H9 (cell line): ENCODE data around the gene SAMD14. TPM values are rescaled to one million over a fixed set of nuclear protein-coding genes. Genes with fewer than 3 reads are reported as not detected.

Experiments used
- DNase-seq: peaks from one replicate; pipeline ENCODE4 v3.0.0-alpha.2; 2017
- H2AFZ ChIP-seq: one replicate; pipeline ENCODE4 v1.6.1; 2013; ENCODE audit warnings: mild to moderate bottlenecking, low read length, control low read depth, moderate library complexity
- H2AK5ac ChIP-seq: 2 replicates; pipeline ENCODE4 v1.6.1; 2013; ENCODE audit warnings: low read length, control low read depth, mixed read lengths; ENCODE audit not compliant: insufficient read length
- H2BK120ac ChIP-seq: one replicate; pipeline ENCODE4 v1.6.1; 2013; ENCODE audit warnings: low read depth, mild to moderate bottlenecking, low read length, control low read depth, inconsistent platforms; ENCODE audit not compliant: poor library complexity, severe bottlenecking
- H2BK12ac ChIP-seq: 2 replicates; pipeline ENCODE4 v1.6.1; 2013; ENCODE audit warnings: low read length, control low read depth, mixed read lengths, low read depth; ENCODE audit not compliant: insufficient read length
- H2BK15ac ChIP-seq: 2 replicates; pipeline ENCODE4 v1.6.1; 2013; ENCODE audit warnings: low read depth, low read length, control low read depth
- H2BK20ac ChIP-seq: one replicate; pipeline ENCODE4 v1.6.1; 2013; ENCODE audit warnings: low read depth, mild to moderate bottlenecking, low read length, control low read depth, inconsistent platforms; ENCODE audit not compliant: poor library complexity, severe bottlenecking
- H2BK5ac ChIP-seq: 2 replicates; pipeline ENCODE4 v1.6.1; 2013; ENCODE audit warnings: low read length, control low read depth, mixed read lengths; ENCODE audit not compliant: insufficient read length
- H3K14ac ChIP-seq: 2 replicates; pipeline ENCODE4 v1.6.1; 2013; ENCODE audit warnings: low read length, control low read depth; ENCODE audit not compliant: insufficient read depth
- H3K18ac ChIP-seq: 2 replicates; pipeline ENCODE4 v1.6.1; 2013; ENCODE audit warnings: low read depth, mild to moderate bottlenecking, mixed read lengths, low read length, control low read depth; ENCODE audit not compliant: insufficient read length
- H3K23ac ChIP-seq: 2 replicates; pipeline ENCODE4 v1.6.1; 2013; ENCODE audit warnings: low read length, control low read depth, mixed read lengths, low read depth; ENCODE audit not compliant: insufficient read length
- H3K23me2 ChIP-seq: 2 replicates; pipeline ENCODE4 v1.6.1; 2013; ENCODE audit warnings: low read depth, mild to moderate bottlenecking, mixed read lengths, low read length, control low read depth; ENCODE audit not compliant: insufficient read length, poor library complexity, severe bottlenecking
- H3K27ac ChIP-seq: 2 replicates; pipeline ENCODE4 v1.5.1; 2013; ENCODE audit warnings: low read length, control low read depth, mixed read lengths, low read depth; ENCODE audit not compliant: insufficient read length
- H3K27me3 ChIP-seq: 2 replicates; pipeline ENCODE4 v1.6.1; 2013; ENCODE audit warnings: low read length, control low read depth, inconsistent platforms; ENCODE audit not compliant: insufficient read depth
- H3K4ac ChIP-seq: 2 replicates; pipeline ENCODE4 v1.6.1; 2013; ENCODE audit warnings: low read depth, mild to moderate bottlenecking, control low read depth, inconsistent platforms, low read length, moderate library complexity
- H3K4me1 ChIP-seq: 2 replicates; pipeline ENCODE4 v1.6.1; 2013; ENCODE audit warnings: low read length, control low read depth, inconsistent platforms; ENCODE audit not compliant: insufficient read depth
- H3K4me2 ChIP-seq: 2 replicates; pipeline ENCODE4 v1.6.1; 2013; ENCODE audit warnings: low read length, control low read depth, mixed read lengths; ENCODE audit not compliant: insufficient read length, insufficient read depth
- H3K56ac ChIP-seq: 2 replicates; pipeline ENCODE4 v1.6.1; 2013; ENCODE audit warnings: low read depth, mild to moderate bottlenecking, mixed read lengths, low read length, control low read depth; ENCODE audit not compliant: insufficient read length
- H3K79me1 ChIP-seq: 2 replicates; pipeline ENCODE4 v1.6.1; 2013; ENCODE audit warnings: low read depth, mild to moderate bottlenecking, moderate library complexity, low read length, control low read depth, inconsistent platforms; ENCODE audit not compliant: insufficient read depth, poor library complexity, severe bottlenecking
- H3K79me2 ChIP-seq: 2 replicates; pipeline ENCODE4 v1.6.1; 2013; ENCODE audit warnings: low read length, control low read depth, inconsistent platforms; ENCODE audit not compliant: insufficient read depth
- H3K9ac ChIP-seq: 2 replicates; pipeline ENCODE4 v1.6.1; 2013; ENCODE audit warnings: low read length, control low read depth, mixed read lengths; ENCODE audit not compliant: insufficient read length; ENCODE audit errors: extremely low read depth
- H3K9me3 ChIP-seq: one replicate; pipeline ENCODE4 v1.6.1; 2013; ENCODE audit warnings: low read depth, low read length, inconsistent platforms; ENCODE audit not compliant: control insufficient read depth
- H3T11ph ChIP-seq: one replicate; pipeline ENCODE4 v1.6.1; 2013; ENCODE audit warnings: mild to moderate bottlenecking, low read length, control low read depth, inconsistent platforms
- H4K20me1 ChIP-seq: one replicate; pipeline ENCODE4 v1.6.1; 2013; ENCODE audit not compliant: control insufficient read depth, insufficient read length, insufficient read depth
- H4K5ac ChIP-seq: 2 replicates; pipeline ENCODE4 v1.6.1; 2013; ENCODE audit warnings: low read depth, mild to moderate bottlenecking, mixed read lengths, low read length, control low read depth; ENCODE audit not compliant: insufficient read length
- H4K8ac ChIP-seq: replicated peaks from 2 replicates; pipeline ENCODE4 v1.6.1; 2013; ENCODE audit warnings: low read length, control low read depth, mixed read lengths, low read depth; ENCODE audit not compliant: insufficient read length
- H4K91ac ChIP-seq: 2 replicates; pipeline ENCODE4 v1.6.1; 2013; ENCODE audit warnings: low read depth, mild to moderate bottlenecking, moderate library complexity, mixed read lengths, low read length, control low read depth; ENCODE audit not compliant: insufficient read length
- H3K27ac Mint-ChIP-seq, 3 experiments: 2 replicates in 2 of 3; 3 replicates in 1 of 3; pipeline ENCODE4 v1.8.0; 2020 to 2021; ENCODE audit warnings: mixed read lengths in 3 of 3, mild to moderate bottlenecking in 1 of 3, moderate library complexity in 1 of 3
- H3K27me3 Mint-ChIP-seq: 2 replicates; pipeline ENCODE4 v1.8.0; 2021; ENCODE audit warnings: low read depth, mild to moderate bottlenecking, moderate library complexity, mixed read lengths
- H3K36me3 Mint-ChIP-seq, 3 experiments: 2 replicates in 2 of 3; 3 replicates in 1 of 3; pipeline ENCODE4 v1.8.0; 2020 to 2021; ENCODE audit warnings: low read depth in 3 of 3, mixed read lengths in 3 of 3; ENCODE audit not compliant: insufficient read depth in 1 of 3
- H3K4me1 Mint-ChIP-seq, 2 experiments: 2 replicates each; pipeline ENCODE4 v1.8.0; 2020; ENCODE audit warnings: mixed read lengths in 2 of 2
- H3K4me3 Mint-ChIP-seq, 2 experiments: 2 replicates in 1 of 2; 3 replicates in 1 of 2; pipeline ENCODE4 v1.8.0; 2020 to 2021; ENCODE audit warnings: mild to moderate bottlenecking in 2 of 2, mixed read lengths in 2 of 2, moderate library complexity in 1 of 2
- H3K9me3 Mint-ChIP-seq, 2 experiments: 2 replicates in 1 of 2; 3 replicates in 1 of 2; pipeline ENCODE4 v1.8.0; 2020; ENCODE audit warnings: mild to moderate bottlenecking in 2 of 2, mixed read lengths in 2 of 2, moderate library complexity in 1 of 2
- WGBS: extraction: QIAGEN DNeasy Blood & Tissue Kit; methylation state at CpG from one replicate; pipeline ENCODE4 v1.1.7; 2013; ENCODE audit warnings: missing lambda C conversion rate, low lambda C conversion rate, mixed read lengths; ENCODE audit not compliant: insufficient read length; ENCODE audit errors: extremely low coverage; 5-methylcytosine and 5-hydroxymethylcytosine counted together
- total RNA-seq: library from RNA; stranded (reverse); gene quantifications from 2 replicates; pipeline ENCODE4 v1.2.1, GENCODE V29; 2021
- TF ChIP-seq, protein P1 (sequence below): fragments of 200-600 bp; sonication (generic); conservative IDR thresholded peaks from 3 replicates; pipeline ENCODE4 v1.8.0; 2021; ENCODE audit warnings: antibody characterized with exemption, mild to moderate bottlenecking

Gene SAMD14
- total RNA-seq, 1 experiment from 2014 or later, result 5.9 TPM

DNA sequence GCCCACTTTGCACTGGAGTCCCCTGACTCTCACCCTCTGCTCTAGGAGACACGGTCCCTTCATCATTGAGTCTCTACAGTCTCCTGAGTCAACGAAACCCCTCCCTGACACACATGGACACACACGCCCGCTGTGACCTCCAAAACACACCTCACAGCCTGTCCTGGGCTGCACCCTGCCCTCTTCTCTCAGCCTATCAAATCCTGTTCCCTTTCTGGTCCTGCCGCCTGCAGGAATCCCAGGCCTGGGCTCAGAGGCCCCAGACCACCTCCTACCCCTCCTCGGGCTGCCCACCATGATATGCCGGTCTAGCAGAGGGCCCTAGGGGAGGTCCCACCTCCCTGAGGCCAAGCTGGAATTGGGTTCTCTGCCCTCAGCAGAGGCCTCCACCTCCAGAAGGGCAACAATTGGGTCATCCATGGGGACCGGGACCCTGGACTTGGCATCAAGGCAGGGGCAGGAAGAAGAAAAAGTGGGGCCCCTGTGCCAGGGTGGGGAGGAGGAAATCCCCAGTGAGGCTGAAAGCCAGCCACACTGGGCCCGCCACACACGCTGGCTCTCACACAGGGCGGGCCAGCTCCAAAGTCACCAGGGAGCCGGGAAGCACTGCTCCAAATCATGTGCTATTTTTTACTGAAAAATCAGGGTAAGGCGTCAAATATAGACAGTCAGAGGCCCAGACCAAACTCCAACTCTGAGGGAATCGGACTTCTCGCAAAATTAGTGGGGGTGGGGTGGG is 17.1 kb upstream of the SAMD14 start:
- Histone ChIP-seq H4K5ac (no peak overlapping the region), H2AFZ (no peak overlapping the region), H2BK5ac (no peak overlapping the region), H3K23me2 (peaks cover 21% of the 10 kb centered on the region), H3K4me1 (no peaks in the 10 kb centered on the region; the same call in 1 of the 2 replicates), H4K20me1 (peaks cover under 1% of the 10 kb centered on the region), H3K79me2 (no peaks in the 10 kb centered on the region), H2BK120ac (no peak overlapping the region), H4K8ac (no peak overlapping the region), H3K14ac (no peak overlapping the region; the same call in 1 of the 2 replicates), H3K4ac (no peak overlapping the region), H3K79me1 (no peaks in the 10 kb centered on the region), H3K56ac (no peak overlapping the region), H4K91ac (no peak overlapping the region), H3T11ph (no peak overlapping the region), H3K27me3 (no peaks in the 10 kb centered on the region; the same call in 1 of the 2 replicates), H3K4me2 (no peak overlapping the region), H3K18ac (no peak overlapping the region), H2BK15ac (no peak overlapping the region), H2AK5ac (no peak overlapping the region), H3K23ac (no peak overlapping the region), H3K27ac (no peak overlapping the region), H3K9ac (no peak overlapping the region), H2BK20ac (no peak overlapping the region), H2BK12ac (no peak overlapping the region), H3K9me3 (no peaks in the 10 kb centered on the region)
- Mint-ChIP-seq H3K4me1 (peaks cover 26 to 50% of the 10 kb centered on the region in 2 experiments), H3K4me3 (peak overlapping the region; percentile 71 to 75; a peak in 2 of 5 replicates), H3K27me3 (peaks cover 13% of the 10 kb centered on the region), H3K27ac (no peak overlapping the region; a peak in 1 of 7 replicates), H3K36me3 (peaks cover 12 to 33% (median 24%) of the 10 kb centered on the region in 3 experiments; a peak in 6 of 7 replicates), H3K9me3 (no peaks in the 10 kb centered on the region)
- DNase-seq, result no peak
- TF ChIP-seq, protein P1, sequence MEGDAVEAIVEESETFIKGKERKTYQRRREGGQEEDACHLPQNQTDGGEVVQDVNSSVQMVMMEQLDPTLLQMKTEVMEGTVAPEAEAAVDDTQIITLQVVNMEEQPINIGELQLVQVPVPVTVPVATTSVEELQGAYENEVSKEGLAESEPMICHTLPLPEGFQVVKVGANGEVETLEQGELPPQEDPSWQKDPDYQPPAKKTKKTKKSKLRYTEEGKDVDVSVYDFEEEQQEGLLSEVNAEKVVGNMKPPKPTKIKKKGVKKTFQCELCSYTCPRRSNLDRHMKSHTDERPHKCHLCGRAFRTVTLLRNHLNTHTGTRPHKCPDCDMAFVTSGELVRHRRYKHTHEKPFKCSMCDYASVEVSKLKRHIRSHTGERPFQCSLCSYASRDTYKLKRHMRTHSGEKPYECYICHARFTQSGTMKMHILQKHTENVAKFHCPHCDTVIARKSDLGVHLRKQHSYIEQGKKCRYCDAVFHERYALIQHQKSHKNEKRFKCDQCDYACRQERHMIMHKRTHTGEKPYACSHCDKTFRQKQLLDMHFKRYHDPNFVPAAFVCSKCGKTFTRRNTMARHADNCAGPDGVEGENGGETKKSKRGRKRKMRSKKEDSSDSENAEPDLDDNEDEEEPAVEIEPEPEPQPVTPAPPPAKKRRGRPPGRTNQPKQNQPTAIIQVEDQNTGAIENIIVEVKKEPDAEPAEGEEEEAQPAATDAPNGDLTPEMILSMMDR, result no peak
- WGBS, result no CpG with 5 or more reads among the region's 15 CpGs
